A549 treated with Mapracorat at 1 μM for 4 hours (cell line): ENCODE results near the gene EFCAB3. TPM values are rescaled to one million over a fixed set of nuclear protein-coding genes. Genes with fewer than 3 reads are reported as not detected.

Experiments
- total RNA-seq: library from RNA; stranded (reverse); fragments of 200-300 nt; extraction: Qiagen RNA extraction; gene quantifications from 5 replicates; pipeline ENCODE4 v1.2.3, GENCODE V29; 2022

EFCAB3 gene
- not detected in 5 replicates for total RNA-seq

DNA sequence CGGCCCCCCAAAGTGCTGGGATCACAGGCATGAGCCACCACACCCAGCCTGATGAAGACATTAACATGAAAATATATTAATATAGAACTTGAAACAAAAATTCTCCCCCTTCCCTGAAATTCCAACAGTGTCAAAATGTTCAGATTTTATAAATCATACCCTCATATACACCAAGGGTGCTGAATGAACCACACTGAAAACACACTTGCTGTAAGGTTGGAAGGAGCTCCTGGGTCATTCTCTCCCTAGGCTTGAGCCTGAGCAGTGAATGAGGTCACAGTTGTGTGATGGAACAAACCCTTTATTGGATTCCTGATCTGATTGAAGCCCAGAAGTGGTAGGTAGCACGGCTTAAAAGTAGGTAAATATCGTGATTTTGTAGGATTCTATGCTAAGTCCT lies at the start of gene EFCAB3:
EFCAB3 (plus strand) TSS at position 301 of the 400 bp plus-strand sequence. CDS start 2,427 bp downstream, outside the sequence.

GRCh38 chr17:62423647-62424461 lies 43.5 kb downstream of the EFCAB3 start, which contains the start of gene METTL2A:
Gene METTL2A (plus strand): TSS chr17:62423897. CDS start chr17:62423903, 6 bp downstream.

Other genes with a start within 250 kb of the EFCAB3 start
- 24.5 to 31.9 TPM (median 30.9 TPM) in 5 replicates for gene METTL2A, start 43.3 kb downstream of the EFCAB3 start, total RNA-seq
- 25.9 to 36.5 TPM (median 30.4 TPM) in 5 replicates for gene TLK2, start 98.3 kb downstream of the EFCAB3 start, total RNA-seq
- 33.7 to 59.4 TPM (median 55.9 TPM) in 5 replicates for gene MRC2, start 247.1 kb downstream of the EFCAB3 start, total RNA-seq